GM12892 (cell line): Measurements from ENCODE around the gene NR3C2.

ENCODE experiments used
- POLR2A ChIP-seq: IDR thresholded peaks from 2 replicates; pipeline ENCODE4 v1.6.1; 2011; ENCODE audit warnings: low read depth, low read length, control low read depth
- POLR2AphosphoS5 ChIP-seq: IDR thresholded peaks from 2 replicates; pipeline ENCODE4 v1.6.1; 2011; ENCODE audit warnings: low read depth, low read length, control low read depth
- TAF1 ChIP-seq: IDR thresholded peaks from 2 replicates; pipeline ENCODE4 v1.6.1; 2011; ENCODE audit warnings: low read depth, mild to moderate bottlenecking, control low read depth, low read length, borderline replicate concordance

DNA sequence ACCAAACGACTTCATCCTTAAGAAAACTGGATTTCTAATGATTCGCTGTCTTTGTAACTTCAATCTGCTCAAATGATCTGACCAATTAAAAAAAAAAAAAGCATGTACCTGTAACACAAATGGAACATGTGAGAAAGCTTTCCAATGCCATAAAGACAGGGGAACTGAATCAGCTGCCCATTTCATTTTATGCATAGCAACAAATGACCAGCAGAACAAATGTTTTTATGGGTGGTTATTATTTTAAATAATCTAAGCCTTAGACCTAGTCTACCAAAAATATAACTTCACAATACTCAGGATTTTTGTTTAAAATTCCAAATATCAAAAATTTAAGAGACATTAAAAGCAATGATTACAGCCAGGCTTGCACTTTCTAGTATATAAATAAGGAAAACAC is 145.7 kb downstream of the NR3C2 start:
- no peak for TF ChIP-seq POLR2AphosphoS5
- TF ChIP-seq POLR2A = no peak
- no peak for TF ChIP-seq TAF1
